ENCODE data around the gene NUP133.
"Not testable (repeated sequence)": the region's sequence is repeated elsewhere in the genome, so short reads cannot be mapped to it uniquely, and the experiment has no call there.

NUP133 gene

DNA sequence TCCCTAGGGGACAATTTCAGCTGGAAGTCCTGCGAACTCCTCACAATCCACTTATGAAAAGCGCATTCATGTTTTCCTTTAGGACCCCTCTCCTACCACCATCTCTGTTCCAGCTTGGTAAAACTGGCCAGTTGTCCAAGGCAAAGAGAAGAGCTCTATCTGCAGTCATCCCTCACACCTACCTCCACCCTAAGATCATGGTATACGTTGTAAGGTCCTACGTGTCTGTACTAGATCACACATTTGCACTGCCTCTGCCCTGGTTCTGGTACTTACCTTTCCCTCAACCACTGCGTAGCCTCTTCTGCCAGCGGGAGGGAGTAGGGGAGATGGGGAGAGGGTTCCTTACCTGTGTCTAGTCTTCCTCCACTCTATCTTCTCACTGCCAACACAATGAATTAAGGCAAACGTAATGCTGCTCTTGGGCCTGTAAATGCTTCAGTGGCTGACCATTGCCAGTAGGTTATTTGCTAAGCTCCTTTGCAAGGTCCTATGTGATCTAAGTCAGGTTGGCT is 739 bp upstream of the NUP133 start:
- no peak for FAIRE-seq

DNA sequence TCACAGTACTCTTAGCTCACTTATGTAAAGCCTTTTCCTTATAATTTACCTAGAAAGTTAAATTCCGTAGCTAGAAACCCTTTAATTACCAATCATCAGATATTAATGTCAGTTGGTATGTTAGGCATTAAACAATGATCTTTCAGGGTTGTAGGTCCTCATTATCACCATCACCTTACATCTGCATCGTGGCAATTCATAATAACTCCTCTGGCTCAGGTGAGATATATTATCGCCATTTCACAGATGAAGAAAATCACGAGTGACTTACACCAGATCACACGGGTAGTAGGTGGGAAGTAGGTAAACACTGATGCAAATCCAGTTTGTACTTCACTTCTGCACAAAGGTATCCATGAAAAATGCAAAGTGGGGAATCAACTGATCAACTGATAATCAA is 639 bp downstream of the NUP133 start:
- FAIRE-seq, result no peak

DNA sequence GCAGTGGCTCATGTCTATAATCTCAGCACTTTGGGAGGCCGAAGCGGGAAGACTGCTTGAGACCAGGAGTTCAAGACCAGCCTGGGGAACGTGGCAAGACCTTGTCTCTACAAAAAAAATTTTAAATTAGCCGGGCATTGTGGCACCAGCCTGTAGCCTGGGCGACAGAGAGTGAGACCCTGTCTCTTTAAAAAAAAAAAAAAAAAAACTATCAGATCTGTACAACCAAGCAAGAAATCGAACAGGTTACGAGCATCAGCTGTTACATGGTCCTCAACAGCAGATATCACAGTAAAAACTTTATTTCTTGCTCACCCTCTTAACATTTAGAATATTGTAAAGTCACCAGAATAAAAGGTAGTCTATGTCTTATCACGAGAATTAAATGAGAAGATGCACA is 1.5 kb downstream of the NUP133 start:
- no peak for FAIRE-seq

DNA sequence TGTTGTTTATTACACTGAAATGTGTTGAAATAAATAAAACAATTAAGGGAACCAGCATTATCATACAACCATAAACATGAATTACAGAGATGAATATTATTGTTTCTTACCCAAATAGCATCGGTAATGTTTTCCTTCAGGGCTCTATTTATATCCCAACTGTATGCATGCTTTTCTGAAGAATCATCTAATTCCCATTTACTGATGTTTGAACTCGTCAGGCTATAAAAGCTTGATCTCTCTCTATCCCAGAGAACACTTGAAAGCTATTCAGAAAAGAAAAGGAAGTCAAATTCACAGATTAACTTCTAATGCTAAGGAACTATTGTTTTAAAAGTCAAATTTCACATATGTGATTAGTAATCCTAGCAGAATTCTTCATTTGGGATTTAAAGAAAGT is 12.4 kb downstream of the NUP133 start:
- FAIRE-seq, result no peak

DNA sequence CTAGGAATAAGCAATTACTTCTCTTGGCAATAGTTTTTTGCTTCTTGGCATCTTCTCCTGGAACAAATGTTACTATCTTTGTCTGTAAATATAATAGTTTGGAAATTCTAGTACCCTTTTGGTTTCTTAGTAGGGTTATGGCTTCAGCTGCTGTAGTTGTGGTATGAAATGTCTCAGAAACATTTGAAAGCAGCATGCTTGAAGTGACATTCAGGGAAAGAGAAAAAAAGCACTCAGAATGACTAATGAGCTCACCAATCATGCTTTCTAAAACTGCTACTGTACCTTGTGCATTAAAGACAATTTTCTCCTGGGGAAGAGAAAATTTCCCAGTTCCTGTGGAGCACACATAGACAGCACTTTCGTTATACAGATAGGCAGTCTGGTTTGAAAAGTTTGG is 21.0 kb downstream of the NUP133 start:
- no peak for FAIRE-seq

DNA sequence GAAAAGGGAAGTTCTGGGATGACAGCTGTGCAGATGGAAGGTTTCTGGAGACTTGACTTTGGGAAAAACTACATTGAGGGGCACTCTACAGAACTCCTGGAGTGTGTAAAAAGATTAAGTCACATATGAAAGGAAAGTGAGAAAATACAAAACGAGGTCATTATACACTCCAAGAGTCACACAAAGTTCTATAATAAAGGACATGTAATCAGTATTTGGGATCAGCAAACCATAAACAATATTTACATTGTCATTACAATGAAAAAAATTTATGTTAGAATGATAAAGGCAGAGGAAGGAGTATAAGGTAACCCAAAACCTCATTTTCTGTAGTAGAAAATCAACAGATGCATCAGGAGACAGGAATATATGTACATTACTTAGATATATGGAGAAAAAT is 22.8 kb downstream of the NUP133 start:
- no peak for FAIRE-seq

DNA sequence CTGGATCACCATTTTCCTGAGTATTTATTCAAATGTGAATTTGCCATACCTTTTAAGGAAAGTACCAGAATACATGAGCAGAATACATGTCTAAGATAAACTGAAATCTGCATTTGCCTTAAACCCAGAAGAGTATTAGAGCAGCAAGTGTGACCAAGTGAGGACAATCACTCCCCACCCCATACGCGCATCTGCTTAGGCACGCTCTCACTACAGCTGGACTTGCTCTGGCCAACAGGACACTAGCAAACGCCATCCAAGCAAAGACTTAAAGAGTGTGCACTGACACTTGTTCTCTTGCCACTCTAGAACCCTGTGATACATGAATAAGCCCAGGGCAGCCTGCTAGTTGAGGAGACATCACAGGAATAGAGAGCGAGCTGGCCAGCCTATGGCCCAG is 25.6 kb downstream of the NUP133 start:
- FAIRE-seq, result no peak

DNA sequence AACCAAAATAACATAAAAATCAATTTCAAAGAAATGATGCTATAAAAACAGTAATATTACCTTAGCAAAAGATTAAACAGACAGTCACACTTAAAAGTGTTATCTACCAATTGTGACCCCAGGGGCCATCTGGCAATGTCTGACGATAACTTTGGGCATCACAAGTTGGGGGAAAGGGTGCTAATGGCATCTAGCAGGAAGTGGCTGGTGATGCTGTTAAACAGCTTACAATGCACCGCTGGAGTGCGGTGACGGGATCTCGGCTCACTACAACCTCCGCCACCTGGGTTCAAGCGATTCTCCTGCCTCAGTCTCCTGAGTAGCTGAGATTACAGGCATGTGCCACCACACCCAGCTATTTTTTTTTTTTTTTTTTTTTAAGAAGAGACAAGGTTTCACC is 27.6 kb downstream of the NUP133 start:
- no peak for FAIRE-seq

DNA sequence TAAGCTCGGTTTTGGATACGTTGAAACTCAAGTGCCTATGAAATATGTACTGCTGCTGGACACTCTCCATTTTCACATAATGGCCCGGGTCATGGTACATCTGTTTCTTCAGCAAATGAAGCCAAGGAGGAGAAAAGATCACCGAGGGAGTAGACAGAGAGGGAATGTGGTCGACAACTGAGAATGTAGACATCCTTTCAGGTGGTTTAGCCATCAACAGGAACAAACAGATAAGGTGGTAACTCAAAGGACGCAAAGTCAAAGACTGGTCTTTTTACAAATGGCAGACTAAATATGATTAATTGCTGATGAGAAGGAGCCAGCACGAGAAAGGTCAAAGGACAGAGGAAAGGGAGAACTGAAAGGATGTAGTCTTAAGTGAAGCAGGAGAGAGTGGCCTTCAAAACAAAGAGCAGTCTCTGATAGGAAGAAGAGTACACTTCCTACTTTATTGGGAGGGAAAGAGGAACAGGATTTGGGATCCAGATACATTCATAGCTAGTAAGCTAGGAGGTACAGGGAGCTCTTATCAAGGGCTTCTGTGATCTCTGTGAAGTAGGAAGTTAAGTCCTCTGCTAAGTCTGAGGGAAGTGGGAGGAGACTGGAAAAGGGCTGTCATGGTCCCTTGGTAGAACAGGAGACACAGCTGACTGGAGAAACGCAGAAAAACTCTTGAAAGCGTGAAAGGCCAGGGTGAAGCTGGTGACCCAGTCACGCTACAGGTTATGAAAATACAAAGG is 28.3 kb downstream of the NUP133 start:
- FAIRE-seq, result no peak

DNA sequence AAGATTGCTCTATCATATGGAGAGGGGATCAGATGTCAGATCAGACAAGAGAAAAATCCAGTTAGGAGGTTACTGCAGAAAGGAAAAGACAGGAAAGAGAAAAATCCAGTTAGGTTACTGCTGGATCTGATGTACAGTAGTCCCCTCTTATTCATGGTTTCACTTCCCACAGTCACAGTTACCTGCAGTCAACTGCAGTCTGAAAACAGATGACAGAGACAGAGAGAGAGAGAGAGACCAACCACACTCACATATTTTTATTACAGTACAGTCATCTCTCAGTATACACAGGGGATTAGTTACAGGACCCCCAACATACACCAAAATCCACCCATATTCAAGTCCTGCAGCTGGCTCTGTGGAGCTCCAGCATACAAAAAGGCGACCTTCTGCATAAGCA is 29.3 kb downstream of the NUP133 start:
- FAIRE-seq, result no peak

DNA sequence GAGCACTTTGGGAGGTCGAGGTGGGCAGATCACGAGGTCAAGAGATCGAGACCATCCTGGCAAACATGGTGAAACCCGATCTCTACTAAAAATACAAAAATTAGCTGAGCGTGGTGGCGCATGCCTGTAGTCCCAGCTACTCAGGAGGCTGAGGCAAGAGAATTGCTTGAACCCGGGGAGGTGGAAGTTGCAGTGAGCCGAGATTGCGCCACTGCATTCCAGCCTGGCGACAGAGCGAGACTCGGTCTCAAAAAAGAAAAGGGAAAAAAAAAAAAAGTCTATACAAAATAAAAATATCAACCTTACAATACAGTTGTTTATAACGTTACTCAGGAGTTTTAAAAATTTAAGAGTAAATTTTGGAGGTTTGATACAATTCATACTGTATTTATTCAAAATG is 32.3 kb downstream of the NUP133 start:
- not testable (repeated sequence) for FAIRE-seq

DNA sequence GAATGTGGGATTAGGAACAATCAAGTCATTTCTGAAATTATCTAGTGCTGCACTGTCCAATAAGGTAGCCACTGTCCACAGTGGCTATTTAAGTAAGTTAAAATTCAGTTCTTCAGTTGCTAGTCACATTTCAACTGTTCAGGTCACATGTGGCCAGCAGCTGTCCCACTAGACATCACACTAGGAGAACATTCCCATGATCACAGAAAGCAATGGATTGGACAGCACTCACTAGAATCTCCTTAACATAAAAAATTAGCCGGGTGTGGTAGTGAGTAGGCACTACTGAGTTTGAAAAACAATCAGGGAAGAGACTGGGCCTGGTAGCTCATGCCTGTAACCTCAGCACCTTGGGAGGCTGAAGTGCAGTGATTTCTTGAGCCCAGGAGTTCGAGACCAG is 33.6 kb downstream of the NUP133 start:
- no peak for FAIRE-seq

DNA sequence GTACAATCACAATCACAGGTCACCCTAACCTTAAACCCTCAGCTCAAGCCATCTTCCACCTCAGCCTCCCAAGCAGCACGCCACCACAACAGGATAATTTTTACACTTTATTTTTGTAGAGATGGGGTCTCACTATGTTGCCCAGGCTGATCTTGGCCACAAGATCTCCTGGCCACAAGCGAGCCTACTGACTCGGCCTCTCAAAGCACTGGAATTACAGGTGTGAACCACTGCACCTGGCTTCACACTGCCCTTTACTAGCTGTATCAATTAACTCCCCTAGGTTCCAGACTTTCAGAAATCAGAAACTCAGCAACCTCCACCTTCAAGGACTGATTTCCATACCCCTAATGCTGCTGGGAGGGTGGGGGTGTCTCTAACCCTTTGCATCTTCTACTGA is 37.0 kb downstream of the NUP133 start:
- no peak for FAIRE-seq

DNA sequence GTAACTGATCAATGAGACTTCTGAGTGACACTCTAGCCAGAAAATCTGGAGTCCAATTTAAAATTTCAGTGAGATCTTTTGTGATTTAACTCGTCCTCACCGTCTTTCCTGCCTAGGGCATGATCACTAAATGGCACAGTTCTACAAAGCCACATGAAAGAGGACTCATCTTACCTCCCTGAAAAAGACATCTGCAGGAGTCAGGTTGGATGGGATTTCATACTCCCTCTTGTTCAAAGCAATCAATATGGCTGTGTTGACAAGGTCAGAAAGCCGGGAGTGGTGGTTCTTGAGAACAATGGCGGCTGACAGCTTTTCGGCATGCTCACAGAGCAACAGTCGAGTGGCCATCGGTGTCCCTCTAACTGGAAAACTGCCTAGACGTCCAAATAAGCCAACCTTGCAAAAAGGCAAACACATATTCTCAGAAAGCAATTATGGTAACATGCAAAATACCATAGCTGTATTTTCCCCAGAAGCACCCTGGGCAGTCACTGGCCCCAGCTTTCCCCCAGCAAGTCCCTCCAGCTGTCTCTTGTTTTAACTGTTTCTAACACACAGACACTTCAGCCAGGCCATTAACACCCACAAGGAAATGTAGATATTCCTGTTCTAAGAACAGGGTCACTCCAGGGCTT is 37.6 kb downstream of the NUP133 start:
- no peak for FAIRE-seq

DNA sequence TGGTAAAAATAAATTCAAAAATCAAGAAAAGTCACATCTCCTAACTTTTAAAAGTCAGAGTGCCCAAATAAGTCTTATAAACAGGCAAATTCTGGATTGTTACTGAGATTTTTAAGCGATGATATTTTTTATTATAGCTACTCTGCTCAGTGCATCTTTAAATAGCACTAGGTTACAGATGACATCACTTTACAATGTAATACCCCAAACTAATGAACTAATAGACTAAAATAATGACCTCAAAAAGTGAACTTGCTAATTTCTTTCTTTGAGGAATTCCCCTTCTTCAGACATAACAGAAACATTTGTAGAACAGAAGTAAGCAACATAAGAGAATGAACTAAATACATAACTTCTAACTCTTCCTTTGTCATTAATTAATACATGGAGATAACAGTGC is 41.3 kb downstream of the NUP133 start:
- FAIRE-seq, result no peak

DNA sequence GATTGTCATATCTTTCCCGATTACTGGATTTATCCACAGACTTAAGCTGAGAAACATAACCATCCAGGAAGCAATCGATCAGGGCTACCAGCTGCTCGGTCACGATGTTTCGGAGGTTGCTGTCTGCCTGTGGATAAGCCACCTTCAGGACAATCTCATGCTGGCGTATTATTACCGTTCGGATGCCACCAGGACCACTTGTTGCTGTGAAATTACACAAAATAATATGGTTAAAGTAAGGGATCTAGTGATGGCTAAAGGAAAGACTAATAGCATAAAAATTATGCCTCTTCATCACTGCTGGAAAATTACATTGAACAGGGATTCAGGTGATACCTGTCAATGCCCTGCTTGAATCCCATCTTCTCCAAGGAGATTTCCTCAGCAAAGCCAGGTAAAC is 43.5 kb downstream of the NUP133 start:
- no peak for FAIRE-seq

DNA sequence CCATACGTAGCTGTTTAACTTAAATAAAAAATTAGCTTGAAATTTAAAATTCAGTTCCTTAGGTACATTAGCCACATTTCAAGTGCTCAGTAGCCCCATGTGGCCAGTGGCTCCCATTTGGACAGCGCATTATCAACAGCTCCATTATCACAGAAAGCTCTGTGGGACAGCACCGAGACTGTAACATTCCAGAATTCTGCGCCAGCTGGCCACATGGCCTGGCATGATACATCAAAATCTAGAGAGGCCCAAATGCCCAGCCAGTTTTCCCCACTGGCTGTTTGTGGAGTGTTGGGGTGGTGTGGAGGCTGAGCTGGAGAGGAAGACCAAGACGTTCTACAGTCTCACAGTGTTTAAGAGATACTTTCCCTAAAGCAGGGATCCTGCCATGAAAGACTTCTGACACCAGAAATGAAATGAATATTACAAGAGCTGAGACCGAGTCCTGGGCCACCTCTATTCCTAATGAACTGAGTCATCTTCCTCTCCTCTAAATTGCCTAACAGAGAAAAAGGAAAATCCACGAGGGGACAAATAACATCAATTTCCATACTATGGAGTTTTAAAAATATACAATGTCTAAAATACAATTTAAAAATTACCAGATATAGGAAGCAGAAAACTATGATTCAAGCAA is 47.0 kb downstream of the NUP133 start:
- FAIRE-seq, result no peak

DNA sequence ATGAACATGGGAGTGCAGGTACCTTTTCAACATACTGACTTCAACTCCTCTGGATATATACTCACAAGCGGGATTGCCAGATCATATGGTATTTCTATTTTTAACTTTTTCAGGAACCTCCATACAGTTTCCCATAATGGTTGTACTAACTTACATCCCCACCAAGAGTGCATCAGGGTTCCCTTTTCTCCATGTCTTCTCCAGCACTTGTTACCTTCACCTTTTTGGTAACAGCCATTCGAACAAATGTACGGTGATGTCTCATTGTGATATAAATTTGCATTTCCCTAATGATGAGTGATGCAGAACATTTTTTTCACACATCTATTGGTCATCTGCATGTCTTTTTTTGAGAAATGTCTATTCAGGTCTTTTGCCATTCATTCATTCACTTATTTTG is 48.3 kb downstream of the NUP133 start:
- FAIRE-seq, result no peak

DNA sequence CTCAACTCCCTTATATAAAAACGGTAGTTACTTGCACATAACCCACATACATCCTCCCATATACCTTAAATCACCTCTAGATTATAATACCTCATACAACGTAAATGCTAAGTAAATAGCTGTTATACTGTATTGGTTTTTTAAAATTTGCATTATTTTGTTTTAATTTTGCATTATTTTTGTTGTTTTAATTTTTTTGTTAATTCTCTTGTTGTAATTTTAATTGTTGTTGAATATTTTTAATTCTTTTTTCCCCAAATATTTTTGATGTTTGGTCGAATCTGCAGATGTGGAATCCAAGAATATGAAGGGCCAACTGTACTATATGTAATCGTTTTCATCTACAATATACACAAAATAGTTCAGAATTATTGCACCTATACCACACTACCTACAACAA is 50.7 kb downstream of the NUP133 start:
- FAIRE-seq, result no peak

DNA sequence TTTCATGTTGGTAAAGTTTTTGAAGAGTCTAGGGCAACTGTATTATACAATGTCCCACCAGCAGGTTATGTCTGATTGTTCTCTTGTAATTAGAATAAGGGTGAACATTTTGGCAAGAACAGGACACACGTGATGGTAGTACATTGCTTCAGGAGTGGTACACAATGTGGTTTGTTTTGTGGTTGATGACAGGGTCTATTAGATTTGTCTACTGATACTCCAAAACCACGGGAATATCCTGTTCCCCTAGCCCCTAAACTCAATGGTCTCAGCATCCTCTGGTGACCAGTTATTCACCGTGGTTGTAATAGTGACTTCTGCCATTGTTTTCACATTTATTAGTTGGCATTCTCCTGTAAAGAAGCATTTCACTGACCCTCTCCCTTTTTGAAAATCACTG is 52.1 kb downstream of the NUP133 start:
- FAIRE-seq, result no peak

DNA sequence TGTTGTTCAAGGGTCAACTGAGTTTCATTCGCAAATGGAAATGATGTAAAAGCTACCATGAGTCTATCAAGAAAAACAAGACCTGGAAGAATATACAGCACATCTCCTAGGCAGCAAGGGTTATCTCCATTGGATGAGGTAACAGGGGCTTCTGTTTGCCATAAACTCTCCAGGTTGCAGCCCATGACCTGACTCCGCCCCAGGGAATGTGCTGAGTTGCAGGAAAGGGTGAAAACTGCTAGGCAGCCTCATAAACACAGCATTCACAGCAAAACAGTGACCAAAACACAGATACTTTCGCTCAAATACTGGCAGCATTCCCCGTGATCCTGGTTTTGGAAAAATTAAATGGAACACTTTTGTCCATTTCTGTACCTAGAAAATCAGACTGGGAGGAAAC is 54.1 kb downstream of the NUP133 start:
- no peak for FAIRE-seq

DNA sequence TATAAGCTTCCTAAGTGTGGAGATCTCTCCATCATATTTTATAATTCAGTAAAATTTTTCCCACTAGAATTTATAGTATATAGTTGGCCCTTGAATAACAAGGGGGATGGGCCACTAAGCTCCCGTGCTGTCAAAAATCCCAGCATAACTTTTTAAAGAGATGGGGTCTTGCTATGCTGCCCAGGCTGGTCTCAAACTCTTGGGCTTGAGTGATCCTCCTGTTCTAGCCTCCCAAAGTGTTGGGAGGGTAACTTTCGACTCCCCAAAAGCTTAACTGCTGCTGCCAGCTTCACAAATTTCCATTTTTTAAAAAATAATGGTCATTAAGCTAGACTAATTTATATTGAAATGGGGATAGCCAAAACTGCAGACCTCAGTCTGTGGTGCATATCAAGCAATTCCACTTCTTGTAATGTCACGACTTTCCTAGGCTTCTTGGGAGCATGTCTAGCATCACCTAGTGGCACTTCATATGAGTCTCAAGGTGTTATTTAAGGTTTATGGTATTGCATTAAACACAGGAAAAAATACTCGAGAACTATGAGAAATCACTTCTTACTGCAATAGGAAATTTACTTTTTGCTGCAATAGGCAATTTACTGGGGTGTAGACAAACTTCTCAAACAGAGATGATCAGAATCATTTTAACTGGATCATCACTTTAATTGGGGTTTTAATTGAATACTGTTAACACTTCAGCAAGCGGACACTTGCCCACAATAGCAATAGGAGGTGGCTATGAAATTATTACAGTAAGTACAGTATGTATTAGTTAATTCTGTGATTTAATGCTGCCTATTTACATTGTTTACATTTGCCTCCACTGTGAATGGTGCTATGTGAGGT is 55.0 kb downstream of the NUP133 start:
- FAIRE-seq, result no peak

DNA sequence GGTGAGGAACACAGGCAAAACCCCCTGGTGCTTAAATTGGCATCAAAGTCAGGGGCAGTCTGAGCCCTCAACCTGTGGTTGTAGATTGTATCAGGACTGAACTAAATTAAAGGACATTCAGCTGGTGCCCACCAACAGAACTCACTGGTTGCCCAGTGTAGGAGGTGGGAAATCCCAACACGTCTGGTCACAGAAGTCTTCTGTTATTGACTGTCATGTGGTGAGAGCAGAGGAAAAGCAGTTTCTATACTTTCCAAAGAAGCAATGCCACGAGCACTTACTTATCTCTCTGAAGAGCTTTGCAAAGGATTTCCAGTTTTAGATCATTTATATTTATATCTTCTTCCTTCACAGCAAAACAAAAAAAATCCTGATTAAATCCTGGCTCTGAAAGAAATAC is 59.3 kb downstream of the NUP133 start:
- FAIRE-seq, result no peak
